Cardiac muscle cell (in vitro differentiated cells and primary cell): ENCODE measurements around the gene VAV1. TPM values are rescaled to one million over a fixed set of nuclear protein-coding genes. Genes with fewer than 3 reads are reported as not detected.
"Not testable (repeated sequence)": the region's sequence is repeated elsewhere in the genome, so short reads cannot be mapped to it uniquely, and the experiment has no call there.

Experiments used
- DNase-seq, 2 donors: peaks; one replicate each; pipeline versions ENCODE4 v3.0.0 to v3.0.0-alpha.2; 2010 to 2017; ENCODE audit warnings: low read depth in 1 of 2, low spot score in 1 of 2
- H3K27ac ChIP-seq: fragments of 200-600 bp; sonication (generic); 2 replicates; pipeline ENCODE4 v1.5.1; 2016
- H3K27me3 ChIP-seq: fragments of 200-600 bp; sonication (generic); 2 replicates; pipeline ENCODE4 v1.6.0; 2016; ENCODE audit warnings: control low read depth
- H3K36me3 ChIP-seq: fragments of 200-600 bp; sonication (generic); 2 replicates; pipeline ENCODE4 v1.5.1; 2016; ENCODE audit warnings: control low read depth
- H3K4me1 ChIP-seq: fragments of 200-600 bp; sonication (generic); 2 replicates; pipeline ENCODE4 v1.8.1; 2017; ENCODE audit warnings: low read depth, mild to moderate bottlenecking, mixed run types
- H3K4me3 ChIP-seq: fragments of 200-600 bp; sonication (generic); 2 replicates; pipeline ENCODE4 v1.5.1; 2016; ENCODE audit warnings: mild to moderate bottlenecking
- H3K9me3 ChIP-seq: fragments of 200-600 bp; sonication (generic); 2 replicates; pipeline ENCODE4 v1.5.1; 2017; ENCODE audit warnings: low read depth, mild to moderate bottlenecking, control low read depth
- polyA plus RNA-seq: library from polyadenylated mRNA; unstranded; fragments of >200 nt; fragmentation: Nextera tagmentation; extraction: Ambion mirVana; gene quantifications from 2 replicates; pipeline ENCODE4 v1.2.1, GENCODE V29; 2016
- total RNA-seq: library from RNA; depleted of rRNA; stranded (reverse); fragments of >200 nt; gene quantifications from 2 replicates; pipeline ENCODE4 v1.2.3, GENCODE V29; 2016
- TF ChIP-seq, protein P1 (sequence below): IDR thresholded peaks from 2 replicates; pipeline ENCODE4 v1.5.1; 2012; ENCODE audit warnings: low read depth, mild to moderate bottlenecking, low read length

The VAV1 gene
- total and polyA plus RNA-seq, 2 experiments from 2014 or later = not detected

GRCh38 chr19:6761053-6761676 is 11.3 kb upstream of the VAV1 start:
- Histone ChIP-seq H3K36me3 (no peaks in the 10 kb centered on the region), H3K27ac (no peak overlapping the region), H3K9me3 (no peaks in the 10 kb centered on the region), H3K27me3 (peaks cover 4% of the 10 kb centered on the region), H3K4me1 (no peaks in the 10 kb centered on the region), H3K4me3 (no peak overlapping the region)
- no peak for DNase-seq
- TF ChIP-seq, protein P1, sequence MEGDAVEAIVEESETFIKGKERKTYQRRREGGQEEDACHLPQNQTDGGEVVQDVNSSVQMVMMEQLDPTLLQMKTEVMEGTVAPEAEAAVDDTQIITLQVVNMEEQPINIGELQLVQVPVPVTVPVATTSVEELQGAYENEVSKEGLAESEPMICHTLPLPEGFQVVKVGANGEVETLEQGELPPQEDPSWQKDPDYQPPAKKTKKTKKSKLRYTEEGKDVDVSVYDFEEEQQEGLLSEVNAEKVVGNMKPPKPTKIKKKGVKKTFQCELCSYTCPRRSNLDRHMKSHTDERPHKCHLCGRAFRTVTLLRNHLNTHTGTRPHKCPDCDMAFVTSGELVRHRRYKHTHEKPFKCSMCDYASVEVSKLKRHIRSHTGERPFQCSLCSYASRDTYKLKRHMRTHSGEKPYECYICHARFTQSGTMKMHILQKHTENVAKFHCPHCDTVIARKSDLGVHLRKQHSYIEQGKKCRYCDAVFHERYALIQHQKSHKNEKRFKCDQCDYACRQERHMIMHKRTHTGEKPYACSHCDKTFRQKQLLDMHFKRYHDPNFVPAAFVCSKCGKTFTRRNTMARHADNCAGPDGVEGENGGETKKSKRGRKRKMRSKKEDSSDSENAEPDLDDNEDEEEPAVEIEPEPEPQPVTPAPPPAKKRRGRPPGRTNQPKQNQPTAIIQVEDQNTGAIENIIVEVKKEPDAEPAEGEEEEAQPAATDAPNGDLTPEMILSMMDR = no peak

- not testable (repeated sequence) for H3K36me3 ChIP-seq, DNase-seq, H3K4me3 ChIP-seq, H3K27ac ChIP-seq, H3K4me1 ChIP-seq, H3K9me3 ChIP-seq
- peaks cover 15% of the 10 kb centered on the region for H3K27me3 ChIP-seq
These were observed 10.2 kb upstream of the VAV1 start for GRCh38 chr19:6762253-6762797.

GRCh38 chr19:6765738-6766356 is 6.7 kb upstream of the VAV1 start:
- no peak for DNase-seq
- no peaks in the 10 kb centered on the region for H3K36me3 ChIP-seq
- H3K27ac ChIP-seq = no peak overlapping the region
- H3K9me3 ChIP-seq = no peaks in the 10 kb centered on the region
- no peaks in the 10 kb centered on the region for H3K4me1 ChIP-seq
- H3K4me3 ChIP-seq = no peak overlapping the region
- TF ChIP-seq, protein P1 = no peak
- peaks cover 15% of the 10 kb centered on the region for H3K27me3 ChIP-seq

DNA sequence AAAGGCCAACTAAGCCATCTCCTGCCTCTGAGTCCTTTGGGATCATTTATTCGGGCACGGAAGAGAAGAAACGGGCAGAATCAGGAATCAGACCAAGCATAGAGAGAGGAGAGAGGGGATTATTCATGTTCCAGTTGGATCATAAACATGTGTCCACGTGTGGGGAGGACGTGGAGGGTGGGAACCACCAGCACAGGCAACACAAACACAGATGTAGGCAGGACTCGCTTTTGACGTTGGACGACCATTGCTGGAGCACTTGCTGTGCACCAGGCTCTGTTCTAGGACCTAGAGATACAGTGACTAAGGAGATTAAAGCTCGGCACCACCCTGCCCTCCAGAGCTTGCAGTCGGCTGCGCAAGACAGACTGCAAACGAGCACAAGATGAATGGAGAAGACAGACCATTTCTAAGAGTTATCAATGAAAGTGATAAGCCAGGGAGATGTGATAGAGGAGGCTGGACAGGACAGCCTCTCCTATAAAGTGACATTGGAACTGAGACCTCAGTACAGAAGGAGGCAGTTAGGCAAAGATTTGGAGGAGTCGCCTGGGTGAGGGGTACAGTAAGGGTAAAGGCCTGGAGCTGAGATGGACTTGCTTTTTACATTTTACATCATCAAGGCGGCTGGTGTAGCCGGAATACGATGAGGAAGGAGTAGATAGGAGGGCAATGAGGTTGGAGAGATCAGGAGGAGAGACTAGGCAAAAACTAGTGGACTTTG is 6.0 kb upstream of the VAV1 start:
- peak overlapping the region; percentile 34 for H3K4me3 ChIP-seq
- DNase-seq = no peak

GRCh38 chr19:6767081-6767356 is 5.5 kb upstream of the VAV1 start:
- Histone ChIP-seq H3K36me3 (no peaks in the 10 kb centered on the region), H3K4me1 (no peaks in the 10 kb centered on the region), H3K4me3 (peak overlapping the region; percentile 34), H3K27ac (no peak overlapping the region), H3K9me3 (no peaks in the 10 kb centered on the region), H3K27me3 (peaks cover 15% of the 10 kb centered on the region)
- DNase-seq = no peak
- TF ChIP-seq, protein P1 = no peak

More for the DNA sequence above, 6.0 kb upstream of the VAV1 start:
- Histone ChIP-seq H3K27me3 (peaks cover 15% of the 10 kb centered on the region), H3K4me1 (no peaks in the 10 kb centered on the region), H3K9me3 (no peaks in the 10 kb centered on the region), H3K27ac (no peak overlapping the region), H3K36me3 (no peaks in the 10 kb centered on the region)
- TF ChIP-seq, protein P1 = no peak
